Midbrain (tissue), 1 donor: Measurements from ENCODE around the gene H2AZ2.
A peak's percentile ranks its signal among the peaks of the same experiment; 100 is the strongest.
"Not testable (repeated sequence)": the region's sequence is repeated elsewhere in the genome, so short reads cannot be mapped to it uniquely, and the experiment has no call there.

Experiments used
- DNase-seq: peaks from one replicate; lab custom pipeline; 2025; lab: John Stamatoyannopoulos, UW

H2AZ2 gene

GRCh38 chr7:44870780-44871179, 22.9 kb upstream of the H2AZ2 start:
- not testable (repeated sequence) for DNase-seq

GRCh38 chr7:44870336-44870735, 22.4 kb upstream of the H2AZ2 start:
- not testable (repeated sequence) for DNase-seq

GRCh38 chr7:44867073-44867995, 19.4 kb upstream of the H2AZ2 start:
- no peak for DNase-seq

- not testable (repeated sequence) for DNase-seq
Observed at GRCh38 chr7:44861949-44862348, 14.1 kb upstream of the H2AZ2 start.

- no peak for DNase-seq
Observed at GRCh38 chr7:44858161-44858560, 10.3 kb upstream of the H2AZ2 start.

- DNase-seq, result no peak
Observed at GRCh38 chr7:44854644-44855364, 6.9 kb upstream of the H2AZ2 start.

GRCh38 chr7:44853391-44853790, 5.5 kb upstream of the H2AZ2 start:
- no peak for DNase-seq

GRCh38 chr7:44852590-44852989, 4.7 kb upstream of the H2AZ2 start:
- no peak for DNase-seq

- DNase-seq, result no peak
Observed at GRCh38 chr7:44849885-44850544, 2.1 kb upstream of the H2AZ2 start.

- no peak for DNase-seq
Observed at GRCh38 chr7:44849259-44849884, 1.5 kb upstream of the H2AZ2 start.

GRCh38 chr7:44847509-44847919, 373 bp downstream of the H2AZ2 start:
- DNase-seq, result peak; percentile 88

GRCh38 chr7:44846816-44847508, 925 bp downstream of the H2AZ2 start:
- no peak for DNase-seq

- DNase-seq, result not testable (repeated sequence)
Observed at GRCh38 chr7:44846390-44846789, 1.5 kb downstream of the H2AZ2 start.

GRCh38 chr7:44845451-44845850, 2.4 kb downstream of the H2AZ2 start:
- DNase-seq, result no peak

GRCh38 chr7:44843440-44843839, 4.4 kb downstream of the H2AZ2 start:
- DNase-seq, result not testable (repeated sequence)

GRCh38 chr7:44842675-44843074, 5.2 kb downstream of the H2AZ2 start:
- DNase-seq, result not testable (repeated sequence)

GRCh38 chr7:44838751-44839150, 9.1 kb downstream of the H2AZ2 start:
- no peak for DNase-seq

GRCh38 chr7:44827567-44827966, 20.3 kb downstream of the H2AZ2 start:
- no peak for DNase-seq

- no peak for DNase-seq
Observed at GRCh38 chr7:44824894-44825526, 22.9 kb downstream of the H2AZ2 start.

- DNase-seq, result no peak
Observed at GRCh38 chr7:44823255-44823781, 24.6 kb downstream of the H2AZ2 start.

GRCh38 chr7:44819292-44819691, 28.6 kb downstream of the H2AZ2 start:
- no peak for DNase-seq
